Tibial nerve (tissue), 4 donors: Measurements from ENCODE around the gene BBS1.

Source experiments
- CTCF ChIP-seq, 5 experiments: fragments of 200-600 bp in 3 of 5; fragments of 450-650 bp in 2 of 5; sonication (generic) in 3 of 5; IDR thresholded peaks; one replicate each; pipeline ENCODE4 v1.5.1; 2016 to 2019; ENCODE audit warnings: antibody characterized with exemption in 5 of 5, mild to moderate bottlenecking in 3 of 5, moderate library complexity in 2 of 5
- EP300 ChIP-seq, 2 donors: sonication (generic); formaldehyde crosslinking; IDR thresholded peaks; one replicate each; pipeline ENCODE4 v1.6.1; 2017; ENCODE audit warnings: antibody characterized with exemption in 2 of 2, mild to moderate bottlenecking in 1 of 2

- TF ChIP-seq CTCF (IDR thresholded peaks at IDR 0.05): no peak
- TF ChIP-seq EP300 (IDR thresholded peaks at IDR 0.05): no peak
These were observed 37.6 kb downstream of the BBS1 start for GRCh38 chr11:66548041-66548440.
